H9 (cell line): ENCODE results near the gene RALGAPA2. TPM values are rescaled to one million over a fixed set of nuclear protein-coding genes. Genes with fewer than 3 reads are reported as not detected.

Experiments used
- DNase-seq: peaks from one replicate; pipeline ENCODE4 v3.0.0-alpha.2; 2017
- H2AFZ ChIP-seq: one replicate; pipeline ENCODE4 v1.6.1; 2013; ENCODE audit warnings: mild to moderate bottlenecking, low read length, control low read depth, moderate library complexity
- H2AK5ac ChIP-seq: 2 replicates; pipeline ENCODE4 v1.6.1; 2013; ENCODE audit warnings: low read length, control low read depth, mixed read lengths; ENCODE audit not compliant: insufficient read length
- H2BK120ac ChIP-seq: one replicate; pipeline ENCODE4 v1.6.1; 2013; ENCODE audit warnings: low read depth, mild to moderate bottlenecking, low read length, control low read depth, inconsistent platforms; ENCODE audit not compliant: poor library complexity, severe bottlenecking
- H2BK12ac ChIP-seq: 2 replicates; pipeline ENCODE4 v1.6.1; 2013; ENCODE audit warnings: low read length, control low read depth, mixed read lengths, low read depth; ENCODE audit not compliant: insufficient read length
- H2BK15ac ChIP-seq: 2 replicates; pipeline ENCODE4 v1.6.1; 2013; ENCODE audit warnings: low read depth, low read length, control low read depth
- H2BK20ac ChIP-seq: one replicate; pipeline ENCODE4 v1.6.1; 2013; ENCODE audit warnings: low read depth, mild to moderate bottlenecking, low read length, control low read depth, inconsistent platforms; ENCODE audit not compliant: poor library complexity, severe bottlenecking
- H2BK5ac ChIP-seq: 2 replicates; pipeline ENCODE4 v1.6.1; 2013; ENCODE audit warnings: low read length, control low read depth, mixed read lengths; ENCODE audit not compliant: insufficient read length
- H3K14ac ChIP-seq: 2 replicates; pipeline ENCODE4 v1.6.1; 2013; ENCODE audit warnings: low read length, control low read depth; ENCODE audit not compliant: insufficient read depth
- H3K18ac ChIP-seq: 2 replicates; pipeline ENCODE4 v1.6.1; 2013; ENCODE audit warnings: low read depth, mild to moderate bottlenecking, mixed read lengths, low read length, control low read depth; ENCODE audit not compliant: insufficient read length
- H3K23ac ChIP-seq: 2 replicates; pipeline ENCODE4 v1.6.1; 2013; ENCODE audit warnings: low read length, control low read depth, mixed read lengths, low read depth; ENCODE audit not compliant: insufficient read length
- H3K23me2 ChIP-seq: 2 replicates; pipeline ENCODE4 v1.6.1; 2013; ENCODE audit warnings: low read depth, mild to moderate bottlenecking, mixed read lengths, low read length, control low read depth; ENCODE audit not compliant: insufficient read length, poor library complexity, severe bottlenecking
- H3K27ac ChIP-seq: 2 replicates; pipeline ENCODE4 v1.5.1; 2013; ENCODE audit warnings: low read length, control low read depth, mixed read lengths, low read depth; ENCODE audit not compliant: insufficient read length
- H3K27me3 ChIP-seq: 2 replicates; pipeline ENCODE4 v1.6.1; 2013; ENCODE audit warnings: low read length, control low read depth, inconsistent platforms; ENCODE audit not compliant: insufficient read depth
- H3K4ac ChIP-seq: 2 replicates; pipeline ENCODE4 v1.6.1; 2013; ENCODE audit warnings: low read depth, mild to moderate bottlenecking, control low read depth, inconsistent platforms, low read length, moderate library complexity
- H3K4me1 ChIP-seq: 2 replicates; pipeline ENCODE4 v1.6.1; 2013; ENCODE audit warnings: low read length, control low read depth, inconsistent platforms; ENCODE audit not compliant: insufficient read depth
- H3K4me2 ChIP-seq: 2 replicates; pipeline ENCODE4 v1.6.1; 2013; ENCODE audit warnings: low read length, control low read depth, mixed read lengths; ENCODE audit not compliant: insufficient read length, insufficient read depth
- H3K56ac ChIP-seq: 2 replicates; pipeline ENCODE4 v1.6.1; 2013; ENCODE audit warnings: low read depth, mild to moderate bottlenecking, mixed read lengths, low read length, control low read depth; ENCODE audit not compliant: insufficient read length
- H3K79me1 ChIP-seq: 2 replicates; pipeline ENCODE4 v1.6.1; 2013; ENCODE audit warnings: low read depth, mild to moderate bottlenecking, moderate library complexity, low read length, control low read depth, inconsistent platforms; ENCODE audit not compliant: insufficient read depth, poor library complexity, severe bottlenecking
- H3K79me2 ChIP-seq: 2 replicates; pipeline ENCODE4 v1.6.1; 2013; ENCODE audit warnings: low read length, control low read depth, inconsistent platforms; ENCODE audit not compliant: insufficient read depth
- H3K9ac ChIP-seq: 2 replicates; pipeline ENCODE4 v1.6.1; 2013; ENCODE audit warnings: low read length, control low read depth, mixed read lengths; ENCODE audit not compliant: insufficient read length; ENCODE audit errors: extremely low read depth
- H3K9me3 ChIP-seq: one replicate; pipeline ENCODE4 v1.6.1; 2013; ENCODE audit warnings: low read depth, low read length, inconsistent platforms; ENCODE audit not compliant: control insufficient read depth
- H3T11ph ChIP-seq: one replicate; pipeline ENCODE4 v1.6.1; 2013; ENCODE audit warnings: mild to moderate bottlenecking, low read length, control low read depth, inconsistent platforms
- H4K20me1 ChIP-seq: one replicate; pipeline ENCODE4 v1.6.1; 2013; ENCODE audit not compliant: control insufficient read depth, insufficient read length, insufficient read depth
- H4K5ac ChIP-seq: 2 replicates; pipeline ENCODE4 v1.6.1; 2013; ENCODE audit warnings: low read depth, mild to moderate bottlenecking, mixed read lengths, low read length, control low read depth; ENCODE audit not compliant: insufficient read length
- H4K8ac ChIP-seq: replicated peaks from 2 replicates; pipeline ENCODE4 v1.6.1; 2013; ENCODE audit warnings: low read length, control low read depth, mixed read lengths, low read depth; ENCODE audit not compliant: insufficient read length
- H4K91ac ChIP-seq: 2 replicates; pipeline ENCODE4 v1.6.1; 2013; ENCODE audit warnings: low read depth, mild to moderate bottlenecking, moderate library complexity, mixed read lengths, low read length, control low read depth; ENCODE audit not compliant: insufficient read length
- H3K27ac Mint-ChIP-seq, 3 experiments: 2 replicates in 2 of 3; 3 replicates in 1 of 3; pipeline ENCODE4 v1.8.0; 2020 to 2021; ENCODE audit warnings: mixed read lengths in 3 of 3, mild to moderate bottlenecking in 1 of 3, moderate library complexity in 1 of 3
- H3K27me3 Mint-ChIP-seq: 2 replicates; pipeline ENCODE4 v1.8.0; 2021; ENCODE audit warnings: low read depth, mild to moderate bottlenecking, moderate library complexity, mixed read lengths
- H3K36me3 Mint-ChIP-seq, 3 experiments: 2 replicates in 2 of 3; 3 replicates in 1 of 3; pipeline ENCODE4 v1.8.0; 2020 to 2021; ENCODE audit warnings: low read depth in 3 of 3, mixed read lengths in 3 of 3; ENCODE audit not compliant: insufficient read depth in 1 of 3
- H3K4me1 Mint-ChIP-seq, 2 experiments: 2 replicates each; pipeline ENCODE4 v1.8.0; 2020; ENCODE audit warnings: mixed read lengths in 2 of 2
- H3K4me3 Mint-ChIP-seq, 2 experiments: 2 replicates in 1 of 2; 3 replicates in 1 of 2; pipeline ENCODE4 v1.8.0; 2020 to 2021; ENCODE audit warnings: mild to moderate bottlenecking in 2 of 2, mixed read lengths in 2 of 2, moderate library complexity in 1 of 2
- H3K9me3 Mint-ChIP-seq, 2 experiments: 2 replicates in 1 of 2; 3 replicates in 1 of 2; pipeline ENCODE4 v1.8.0; 2020; ENCODE audit warnings: mild to moderate bottlenecking in 2 of 2, mixed read lengths in 2 of 2, moderate library complexity in 1 of 2
- WGBS: extraction: QIAGEN DNeasy Blood & Tissue Kit; methylation state at CpG from one replicate; pipeline ENCODE4 v1.1.7; 2013; ENCODE audit warnings: missing lambda C conversion rate, low lambda C conversion rate, mixed read lengths; ENCODE audit not compliant: insufficient read length; ENCODE audit errors: extremely low coverage; 5-methylcytosine and 5-hydroxymethylcytosine counted together
- total RNA-seq: library from RNA; stranded (reverse); gene quantifications from 2 replicates; pipeline ENCODE4 v1.2.1, GENCODE V29; 2021
- TF ChIP-seq, protein P1 (sequence below): fragments of 200-600 bp; sonication (generic); conservative IDR thresholded peaks from 3 replicates; pipeline ENCODE4 v1.8.0; 2021; ENCODE audit warnings: antibody characterized with exemption, mild to moderate bottlenecking

RALGAPA2 gene
- total RNA-seq, 1 experiment from 2014 or later: 16.6 TPM

DNA sequence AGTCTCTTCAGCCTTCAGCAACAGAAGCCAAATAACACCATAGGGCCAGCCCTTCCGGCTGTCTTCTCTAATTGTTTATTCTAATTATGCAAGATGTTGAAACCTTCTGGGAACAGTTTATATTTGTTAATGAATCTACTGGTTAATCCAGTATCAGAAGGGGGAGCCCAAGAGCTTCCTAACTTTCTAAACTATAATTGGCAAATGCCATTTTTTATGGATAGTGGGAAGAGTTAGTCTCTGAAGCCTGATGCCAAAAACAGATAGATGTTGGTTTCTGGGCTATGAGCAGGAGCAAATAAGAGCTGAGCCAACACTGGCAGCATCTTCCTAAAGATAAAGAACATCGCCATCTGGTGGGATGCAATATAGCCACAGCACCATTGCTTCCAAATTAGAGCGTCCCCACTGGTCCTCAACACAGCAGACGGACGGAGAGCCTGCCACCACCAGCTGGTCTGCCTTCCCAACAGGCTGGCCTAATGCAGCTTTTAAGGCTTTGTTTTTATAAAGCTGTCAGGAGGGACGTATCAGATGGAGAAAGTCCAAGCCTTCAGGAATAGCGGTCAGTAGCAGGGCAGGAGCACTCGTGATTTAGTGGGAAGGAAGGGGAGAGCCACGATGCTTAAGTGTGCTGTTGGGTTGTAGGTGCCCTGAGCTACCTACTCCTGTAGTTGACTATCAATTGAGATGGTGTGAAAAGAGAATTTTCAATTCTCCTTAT, 118.8 kb downstream of the RALGAPA2 start:
- Mint-ChIP-seq H3K27me3 (no peaks in the 10 kb centered on the region), H3K36me3 (peaks cover 0 to 10% (median 3%) of the 10 kb centered on the region in 3 experiments; a peak in 4 of 7 replicates), H3K9me3 (no peaks in the 10 kb centered on the region), H3K4me3 (no peak overlapping the region), H3K27ac (peak overlapping the region in 1 of 3 experiments; percentile 65; a peak in 2 of 7 replicates), H3K4me1 (peaks cover 2% of the 10 kb centered on the region in 2 experiments; a peak in 3 of 4 replicates)
- Histone ChIP-seq H3T11ph (no peak overlapping the region), H3K9ac (no peak overlapping the region), H3K23ac (no peak overlapping the region), H3K79me2 (no peaks in the 10 kb centered on the region), H2BK5ac (no peak overlapping the region), H3K18ac (no peak overlapping the region), H3K27me3 (no peaks in the 10 kb centered on the region), H3K56ac (no peak overlapping the region), H3K79me1 (no peaks in the 10 kb centered on the region), H4K91ac (no peak overlapping the region), H4K20me1 (no peaks in the 10 kb centered on the region), H3K9me3 (no peaks in the 10 kb centered on the region), H3K27ac (no peak overlapping the region), H4K5ac (no peak overlapping the region), H3K23me2 (no peaks in the 10 kb centered on the region), H2BK12ac (no peak overlapping the region), H4K8ac (no peak overlapping the region), H2BK15ac (no peak overlapping the region), H3K4me1 (no peaks in the 10 kb centered on the region), H2BK120ac (no peak overlapping the region), H2BK20ac (no peak overlapping the region), H3K4me2 (no peak overlapping the region), H2AFZ (no peak overlapping the region), H3K4ac (no peak overlapping the region), H3K14ac (no peak overlapping the region), H2AK5ac (no peak overlapping the region)
- TF ChIP-seq, protein P1, sequence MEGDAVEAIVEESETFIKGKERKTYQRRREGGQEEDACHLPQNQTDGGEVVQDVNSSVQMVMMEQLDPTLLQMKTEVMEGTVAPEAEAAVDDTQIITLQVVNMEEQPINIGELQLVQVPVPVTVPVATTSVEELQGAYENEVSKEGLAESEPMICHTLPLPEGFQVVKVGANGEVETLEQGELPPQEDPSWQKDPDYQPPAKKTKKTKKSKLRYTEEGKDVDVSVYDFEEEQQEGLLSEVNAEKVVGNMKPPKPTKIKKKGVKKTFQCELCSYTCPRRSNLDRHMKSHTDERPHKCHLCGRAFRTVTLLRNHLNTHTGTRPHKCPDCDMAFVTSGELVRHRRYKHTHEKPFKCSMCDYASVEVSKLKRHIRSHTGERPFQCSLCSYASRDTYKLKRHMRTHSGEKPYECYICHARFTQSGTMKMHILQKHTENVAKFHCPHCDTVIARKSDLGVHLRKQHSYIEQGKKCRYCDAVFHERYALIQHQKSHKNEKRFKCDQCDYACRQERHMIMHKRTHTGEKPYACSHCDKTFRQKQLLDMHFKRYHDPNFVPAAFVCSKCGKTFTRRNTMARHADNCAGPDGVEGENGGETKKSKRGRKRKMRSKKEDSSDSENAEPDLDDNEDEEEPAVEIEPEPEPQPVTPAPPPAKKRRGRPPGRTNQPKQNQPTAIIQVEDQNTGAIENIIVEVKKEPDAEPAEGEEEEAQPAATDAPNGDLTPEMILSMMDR: peak; percentile 71
- no CpG with 5 or more reads among the region's 9 CpGs for WGBS
- peak; percentile 77 for DNase-seq
